Measurements from ENCODE around the gene IARS1. TPM values are rescaled to one million over a fixed set of nuclear protein-coding genes. Genes with fewer than 3 reads are reported as not detected.

Gene IARS1
- total RNA-seq, 2 experiments from 2014 or later = 49.8 to 56.8 TPM

DNA sequence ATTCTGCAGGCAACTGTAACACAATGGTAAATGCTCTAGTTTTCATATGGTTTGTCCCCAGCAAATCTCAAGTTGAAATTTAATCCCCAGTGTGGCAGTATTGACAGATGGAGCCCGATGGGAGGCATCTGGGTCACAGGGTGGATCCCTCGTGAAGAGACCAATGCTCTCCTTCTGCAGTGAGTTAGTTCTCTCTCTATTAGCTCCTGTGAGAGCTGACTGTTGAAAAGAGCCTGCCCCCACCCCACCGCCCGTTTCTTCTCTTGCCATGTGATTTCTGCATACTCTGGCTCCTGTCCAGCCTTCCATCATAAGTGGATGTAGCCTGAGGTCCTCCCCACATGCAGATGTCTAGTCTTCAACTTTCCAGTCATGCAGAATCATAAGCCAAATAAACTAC, 27.0 kb downstream of the IARS1 start:
- no peak for ATAC-seq (ENCODE audit: poor library complexity)
- Mint-ChIP-seq H3K27ac (no peak overlapping the region), H3K9me3 (no peaks in the 10 kb centered on the region), H3K4me1 (ENCODE audit: low read depth) (no peaks in the 10 kb centered on the region), H3K4me3 (no peak overlapping the region), H3K36me3 (ENCODE audit: low read depth) (peaks cover 99% of the 10 kb centered on the region), H3K27me3 (no peaks in the 10 kb centered on the region)
- ChIA-PET CTCF (no interaction called here), POLR2A (no interaction called here)
- peaks cover 98% of the 10 kb centered on the region for H3K36me3 ChIP-seq (ENCODE audit: insufficient read depth, low read length)
- H3K27ac ChIP-seq (ENCODE audit: low read depth in 1 of 2, low read length in 2 of 2) = no peak overlapping the region
- no peaks in the 10 kb centered on the region for H3K4me1 ChIP-seq (ENCODE audit: insufficient read depth, low read length)
- no peak overlapping the region for H3K4me3 ChIP-seq (ENCODE audit: low read length)
- no peaks in the 10 kb centered on the region for H3K27me3 ChIP-seq (ENCODE audit: control insufficient read depth in 1 of 2, insufficient read depth in 2 of 2, low read length in 2 of 2)
- intact Hi-C loops (cut with DNase I, micrococcal nuclease) = no loop called here
- TF ChIP-seq, protein P1, sequence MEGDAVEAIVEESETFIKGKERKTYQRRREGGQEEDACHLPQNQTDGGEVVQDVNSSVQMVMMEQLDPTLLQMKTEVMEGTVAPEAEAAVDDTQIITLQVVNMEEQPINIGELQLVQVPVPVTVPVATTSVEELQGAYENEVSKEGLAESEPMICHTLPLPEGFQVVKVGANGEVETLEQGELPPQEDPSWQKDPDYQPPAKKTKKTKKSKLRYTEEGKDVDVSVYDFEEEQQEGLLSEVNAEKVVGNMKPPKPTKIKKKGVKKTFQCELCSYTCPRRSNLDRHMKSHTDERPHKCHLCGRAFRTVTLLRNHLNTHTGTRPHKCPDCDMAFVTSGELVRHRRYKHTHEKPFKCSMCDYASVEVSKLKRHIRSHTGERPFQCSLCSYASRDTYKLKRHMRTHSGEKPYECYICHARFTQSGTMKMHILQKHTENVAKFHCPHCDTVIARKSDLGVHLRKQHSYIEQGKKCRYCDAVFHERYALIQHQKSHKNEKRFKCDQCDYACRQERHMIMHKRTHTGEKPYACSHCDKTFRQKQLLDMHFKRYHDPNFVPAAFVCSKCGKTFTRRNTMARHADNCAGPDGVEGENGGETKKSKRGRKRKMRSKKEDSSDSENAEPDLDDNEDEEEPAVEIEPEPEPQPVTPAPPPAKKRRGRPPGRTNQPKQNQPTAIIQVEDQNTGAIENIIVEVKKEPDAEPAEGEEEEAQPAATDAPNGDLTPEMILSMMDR (IDR thresholded peaks at IDR 0.05) = no peak
- H3K9me3 ChIP-seq (ENCODE audit: control insufficient read depth in 1 of 2, insufficient read depth in 1 of 2, low read length in 2 of 2) = no peaks in the 10 kb centered on the region
- no peak for DNase-seq

DNA sequence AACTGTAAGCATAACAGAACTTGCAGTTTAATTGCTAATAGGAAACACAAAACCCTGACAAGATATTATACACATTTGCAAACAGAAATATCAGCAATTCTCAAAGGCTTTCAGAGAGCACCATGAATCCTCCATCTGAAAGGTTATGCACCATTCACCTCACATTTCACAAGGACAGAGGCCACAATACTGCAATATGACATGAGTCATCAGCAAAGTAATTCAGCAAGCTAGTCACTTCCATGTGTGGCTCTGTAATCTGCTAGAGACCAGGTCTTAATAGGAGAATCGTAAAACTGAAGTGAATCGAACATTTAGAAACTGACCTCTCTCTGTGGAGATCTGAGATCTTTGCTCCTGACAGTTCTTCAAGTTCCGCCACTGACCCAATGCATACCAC, 28.3 kb downstream of the IARS1 start:
- ChIA-PET POLR2A (no interaction called here), CTCF (no interaction called here)
- Histone ChIP-seq H3K36me3 (ENCODE audit: insufficient read depth, low read length) (peaks cover 98% of the 10 kb centered on the region), H3K27me3 (ENCODE audit: control insufficient read depth in 1 of 2, insufficient read depth in 2 of 2, low read length in 2 of 2) (no peaks in the 10 kb centered on the region), H3K4me1 (ENCODE audit: insufficient read depth, low read length) (no peaks in the 10 kb centered on the region), H3K9me3 (ENCODE audit: control insufficient read depth in 1 of 2, insufficient read depth in 1 of 2, low read length in 2 of 2) (no peaks in the 10 kb centered on the region), H3K27ac (ENCODE audit: low read depth in 1 of 2, low read length in 2 of 2) (no peak overlapping the region), H3K4me3 (ENCODE audit: low read length) (no peak overlapping the region)
- intact Hi-C loops (cut with DNase I, micrococcal nuclease) = no loop called here
- Mint-ChIP-seq H3K4me1 (ENCODE audit: low read depth) (no peaks in the 10 kb centered on the region), H3K4me3 (no peak overlapping the region), H3K9me3 (no peaks in the 10 kb centered on the region), H3K36me3 (ENCODE audit: low read depth) (peaks cover 99% of the 10 kb centered on the region), H3K27me3 (no peaks in the 10 kb centered on the region), H3K27ac (no peak overlapping the region)
- ATAC-seq (ENCODE audit: poor library complexity) = no peak
- no peak for DNase-seq
- TF ChIP-seq, protein P1 (IDR thresholded peaks at IDR 0.05) = no peak

DNA sequence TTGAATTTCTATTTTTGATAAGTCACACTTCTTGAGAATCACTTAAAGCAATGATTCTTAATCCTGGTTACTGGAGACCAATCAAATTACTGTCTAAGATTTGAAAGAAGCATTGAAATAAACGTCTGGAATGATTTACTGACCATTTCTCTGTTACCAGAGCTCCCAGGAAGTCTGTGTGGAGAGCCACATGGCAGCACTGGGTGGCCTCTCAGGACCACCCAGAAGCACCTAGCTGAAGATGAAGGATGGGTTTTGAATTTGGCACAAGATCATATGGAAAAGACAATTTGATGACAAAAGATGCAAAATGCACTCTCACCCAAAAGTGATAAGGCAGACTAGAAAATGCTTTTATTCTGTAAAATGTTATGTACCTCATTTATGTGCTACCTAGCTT, 30.4 kb downstream of the IARS1 start:
- Mint-ChIP-seq H3K36me3 (ENCODE audit: low read depth) (peaks cover 99% of the 10 kb centered on the region), H3K4me3 (no peak overlapping the region), H3K27me3 (no peaks in the 10 kb centered on the region), H3K27ac (no peak overlapping the region), H3K4me1 (ENCODE audit: low read depth) (no peaks in the 10 kb centered on the region), H3K9me3 (no peaks in the 10 kb centered on the region)
- intact Hi-C loops (cut with DNase I, micrococcal nuclease) = no loop called here
- Histone ChIP-seq H3K27me3 (ENCODE audit: control insufficient read depth in 1 of 2, insufficient read depth in 2 of 2, low read length in 2 of 2) (no peaks in the 10 kb centered on the region), H3K4me3 (ENCODE audit: low read length) (no peak overlapping the region), H3K4me1 (ENCODE audit: insufficient read depth, low read length) (no peaks in the 10 kb centered on the region), H3K36me3 (ENCODE audit: insufficient read depth, low read length) (peaks cover 98% of the 10 kb centered on the region), H3K27ac (ENCODE audit: low read depth in 1 of 2, low read length in 2 of 2) (no peak overlapping the region), H3K9me3 (ENCODE audit: control insufficient read depth in 1 of 2, insufficient read depth in 1 of 2, low read length in 2 of 2) (no peaks in the 10 kb centered on the region)
- ATAC-seq (ENCODE audit: poor library complexity) (no peak), DNase-seq (no peak)
- ChIA-PET POLR2A (interaction anchor here (0.7 kb wide), 1 partner anchor 31 kb away, joined by 3 read pairs; no protein-coding TSS in a partner anchor), CTCF (no interaction called here)
- TF ChIP-seq, protein P1 (IDR thresholded peaks at IDR 0.05) = no peak

Measured in CD4-positive, alpha-beta T cell (primary cell).